Activated naive CD4-positive, alpha-beta T cell treated with anti-CD3 and anti-CD28 coated beads, Interleukin-2, amount 50 U/mL, for 24 hours (primary cell): ENCODE measurements around the gene WNT9B.

Experiments
- H3K27ac Mint-ChIP-seq: one replicate; pipeline ENCODE4 v1.8.0; 2021; ENCODE audit warnings: mild to moderate bottlenecking, mixed read lengths
- H3K27me3 Mint-ChIP-seq: one replicate; pipeline ENCODE4 v1.8.0; 2021; ENCODE audit warnings: mixed read lengths
- H3K36me3 Mint-ChIP-seq: one replicate; pipeline ENCODE4 v1.8.0; 2021; ENCODE audit warnings: mixed read lengths
- H3K4me1 Mint-ChIP-seq: one replicate; pipeline ENCODE4 v1.8.0; 2021; ENCODE audit warnings: mixed read lengths
- H3K4me3 Mint-ChIP-seq: one replicate; pipeline ENCODE4 v1.8.0; 2021; ENCODE audit warnings: mild to moderate bottlenecking, mixed read lengths
- H3K9me3 Mint-ChIP-seq: one replicate; pipeline ENCODE4 v1.8.0; 2021; ENCODE audit warnings: mixed read lengths

The WNT9B gene

DNA sequence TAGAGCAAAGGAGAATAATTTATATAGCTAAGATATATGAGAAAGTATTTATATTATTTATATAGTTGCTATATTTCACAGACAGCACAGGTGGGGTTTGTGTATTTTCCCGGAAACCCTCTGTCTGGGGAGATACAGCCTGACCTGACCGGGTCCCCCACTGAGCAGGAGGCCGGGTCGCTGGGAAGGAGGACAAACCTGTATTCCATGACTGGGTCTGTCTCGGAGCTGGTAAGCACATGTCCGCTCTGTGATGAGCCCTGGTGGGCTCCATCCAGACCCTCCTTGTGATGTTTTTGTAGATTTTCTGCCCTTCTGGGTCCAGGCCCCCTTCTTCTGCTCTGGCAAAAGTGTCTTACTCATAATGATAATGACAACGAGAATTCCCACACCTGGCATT, 27.7 kb downstream of the WNT9B start:
- Mint-ChIP-seq H3K4me1 (no peaks in the 10 kb centered on the region), H3K9me3 (no peaks in the 10 kb centered on the region), H3K27ac (no peak overlapping the region), H3K4me3 (no peak overlapping the region), H3K36me3 (no peaks in the 10 kb centered on the region), H3K27me3 (no peaks in the 10 kb centered on the region)

DNA sequence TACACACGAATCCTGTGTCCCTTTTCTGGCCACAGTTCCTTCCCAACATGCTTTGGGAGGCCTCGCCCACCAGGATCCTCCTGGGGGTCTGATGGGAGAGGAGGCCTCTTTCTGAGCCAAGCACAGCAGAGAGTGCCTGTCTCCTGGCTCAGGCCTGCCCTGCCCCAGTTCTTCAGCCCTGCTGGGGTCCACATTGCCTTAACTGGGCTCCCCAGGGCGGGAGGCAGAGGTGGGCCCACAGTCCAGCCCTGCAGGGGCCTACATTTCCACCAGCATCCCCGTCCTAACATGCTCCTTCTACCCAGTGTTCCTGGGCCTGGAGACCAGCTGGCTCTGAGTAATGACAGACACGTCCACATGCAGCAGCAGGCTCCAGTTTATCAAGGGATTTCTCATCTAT, 29.6 kb downstream of the WNT9B start:
- Mint-ChIP-seq H3K4me1 (no peaks in the 10 kb centered on the region), H3K27me3 (no peaks in the 10 kb centered on the region), H3K36me3 (no peaks in the 10 kb centered on the region), H3K4me3 (no peak overlapping the region), H3K27ac (no peak overlapping the region), H3K9me3 (no peaks in the 10 kb centered on the region)

DNA sequence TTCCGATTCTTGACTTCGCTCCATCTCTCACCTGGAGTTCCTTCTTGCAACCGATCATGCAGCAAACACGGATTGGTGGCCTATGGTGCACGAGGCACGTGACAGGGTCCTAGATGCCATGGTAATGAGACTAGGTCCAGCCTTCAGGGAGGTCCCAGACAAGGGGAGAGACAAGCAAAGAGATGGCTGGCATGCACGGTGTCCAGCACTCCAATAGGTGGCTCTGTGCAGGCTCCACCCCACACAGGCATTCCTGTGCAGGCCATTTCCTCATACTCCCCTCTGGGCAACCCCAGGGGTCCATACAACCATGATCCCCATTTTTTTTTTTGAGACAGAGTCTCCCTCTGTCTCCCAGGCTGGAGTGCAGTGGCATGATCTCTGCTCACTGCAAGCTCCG, 31.3 kb downstream of the WNT9B start:
- H3K4me3 Mint-ChIP-seq: no peak overlapping the region
- no peaks in the 10 kb centered on the region for H3K9me3 Mint-ChIP-seq
- H3K36me3 Mint-ChIP-seq: no peaks in the 10 kb centered on the region
- H3K4me1 Mint-ChIP-seq: no peaks in the 10 kb centered on the region
- H3K27me3 Mint-ChIP-seq: no peaks in the 10 kb centered on the region
- no peak overlapping the region for H3K27ac Mint-ChIP-seq

DNA sequence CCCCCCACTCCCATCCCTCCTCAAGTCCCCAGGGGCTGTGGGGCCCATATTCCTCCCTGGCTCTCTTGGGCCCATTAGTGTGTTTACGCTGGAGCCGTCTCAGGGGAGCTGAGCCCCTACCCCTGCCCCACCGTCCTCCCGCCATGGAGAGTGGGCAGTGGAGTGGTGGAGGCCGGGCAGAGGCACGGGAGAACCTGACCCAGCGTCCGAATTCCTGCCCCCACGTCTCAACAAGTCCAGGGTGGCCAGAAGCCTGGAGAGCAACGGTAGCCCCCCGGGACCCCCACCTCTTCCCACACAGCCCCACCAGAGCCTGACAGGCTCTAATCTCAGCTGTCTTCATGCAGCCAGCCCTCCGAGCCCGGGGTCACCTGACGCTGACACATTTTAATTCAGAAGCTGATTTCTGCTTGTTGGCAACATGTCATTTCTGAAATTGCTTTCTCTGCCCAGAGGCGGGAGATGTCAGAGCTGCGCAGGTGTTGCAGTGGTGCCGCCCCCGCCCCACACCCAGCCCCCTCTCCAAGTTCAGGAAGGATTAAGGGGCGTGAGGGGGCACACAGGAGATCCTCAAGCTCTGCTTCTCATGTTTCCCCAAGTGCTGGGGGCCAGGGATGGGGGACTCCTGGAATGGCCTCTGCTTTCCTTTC, 32.6 kb downstream of the WNT9B start:
- Mint-ChIP-seq H3K4me1 (no peaks in the 10 kb centered on the region), H3K27ac (no peak overlapping the region), H3K36me3 (no peaks in the 10 kb centered on the region), H3K9me3 (no peaks in the 10 kb centered on the region), H3K4me3 (no peak overlapping the region), H3K27me3 (no peaks in the 10 kb centered on the region)

DNA sequence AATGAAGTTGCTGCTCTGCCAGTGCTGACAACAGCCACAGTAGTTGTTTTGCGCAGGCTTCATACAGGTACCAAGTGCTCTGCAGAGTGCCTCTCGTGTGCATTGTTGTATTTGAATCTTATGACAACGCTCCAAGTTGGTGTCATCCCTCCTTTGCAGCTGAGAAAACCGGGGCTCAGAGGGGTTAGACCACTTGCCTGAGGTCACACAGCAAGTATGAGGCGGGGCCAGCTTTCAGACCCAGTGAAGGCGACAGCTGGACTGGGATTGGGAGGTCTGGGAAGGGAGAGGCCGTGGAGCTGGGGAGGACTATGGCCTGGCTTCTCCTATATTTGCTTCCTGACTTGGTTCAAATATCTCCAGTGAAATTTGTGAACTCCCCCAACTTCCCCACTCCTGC, 33.2 kb downstream of the WNT9B start:
- H3K36me3 Mint-ChIP-seq: no peaks in the 10 kb centered on the region
- H3K4me1 Mint-ChIP-seq: no peaks in the 10 kb centered on the region
- H3K27ac Mint-ChIP-seq: no peak overlapping the region
- H3K9me3 Mint-ChIP-seq: no peaks in the 10 kb centered on the region
- no peaks in the 10 kb centered on the region for H3K27me3 Mint-ChIP-seq
- no peak overlapping the region for H3K4me3 Mint-ChIP-seq

DNA sequence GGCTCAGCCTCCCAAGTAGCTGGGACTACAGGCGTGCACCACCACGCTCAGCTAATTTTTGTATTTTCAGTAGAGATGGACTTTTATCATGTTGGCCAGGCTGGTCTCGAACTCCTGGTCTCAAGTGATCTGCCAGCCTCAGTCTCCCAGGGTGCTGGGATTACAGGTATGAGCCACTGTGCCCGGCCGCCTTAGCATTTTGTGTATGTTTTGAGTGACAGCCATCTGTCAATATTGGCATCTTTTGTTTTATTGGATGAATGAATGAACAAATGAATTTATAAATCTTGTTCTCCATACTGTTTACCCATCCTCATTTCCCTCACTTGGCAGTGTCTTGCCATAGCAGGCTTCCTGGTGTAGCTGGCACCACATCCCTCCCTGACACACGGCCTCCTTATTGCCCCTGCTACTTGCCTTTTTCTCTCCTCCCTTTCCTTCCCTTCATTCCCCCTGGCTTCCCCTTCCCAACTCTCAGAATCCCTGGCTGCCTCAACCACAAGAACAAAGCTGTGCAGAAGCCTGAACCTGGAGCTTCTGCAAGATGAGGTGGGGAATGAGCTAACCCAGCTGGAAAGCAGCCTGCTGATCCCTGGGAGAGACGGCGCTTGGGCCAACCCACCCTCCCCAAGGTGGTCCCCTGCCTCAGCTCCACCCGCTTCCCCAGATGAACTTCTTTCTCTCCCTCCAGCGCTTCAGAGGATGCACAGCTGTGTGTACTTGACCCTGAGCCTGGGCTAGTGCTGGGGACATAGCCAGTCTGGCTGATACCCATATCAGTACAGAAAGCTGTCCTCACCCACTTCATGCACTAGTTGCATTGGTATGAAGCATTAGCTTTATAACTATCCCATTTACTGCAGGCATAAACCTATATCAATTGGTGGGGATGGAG, 34.3 kb downstream of the WNT9B start:
- Mint-ChIP-seq H3K4me3 (no peak overlapping the region), H3K9me3 (no peaks in the 10 kb centered on the region), H3K27ac (no peak overlapping the region), H3K27me3 (no peaks in the 10 kb centered on the region), H3K36me3 (no peaks in the 10 kb centered on the region), H3K4me1 (no peaks in the 10 kb centered on the region)

DNA sequence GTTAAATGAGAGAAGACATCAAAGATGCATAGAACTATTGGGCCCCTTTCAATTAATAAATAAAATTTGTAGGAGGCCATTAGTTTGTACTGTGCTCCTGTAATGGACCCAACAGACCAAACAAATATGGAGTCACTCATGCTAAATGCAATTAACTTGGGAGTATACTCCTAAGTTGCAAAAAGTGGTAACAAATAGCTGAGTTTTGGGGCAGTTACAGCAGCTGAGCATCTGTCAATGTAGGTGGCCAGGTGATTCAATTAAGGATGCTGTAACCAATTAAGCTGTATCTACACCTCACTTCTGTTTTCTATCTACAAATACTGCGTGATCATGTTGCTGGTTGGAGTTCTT, 34.9 kb downstream of the WNT9B start:
- Mint-ChIP-seq H3K27ac (no peak overlapping the region), H3K27me3 (no peaks in the 10 kb centered on the region), H3K4me3 (no peak overlapping the region), H3K4me1 (no peaks in the 10 kb centered on the region), H3K36me3 (no peaks in the 10 kb centered on the region), H3K9me3 (no peaks in the 10 kb centered on the region)

DNA sequence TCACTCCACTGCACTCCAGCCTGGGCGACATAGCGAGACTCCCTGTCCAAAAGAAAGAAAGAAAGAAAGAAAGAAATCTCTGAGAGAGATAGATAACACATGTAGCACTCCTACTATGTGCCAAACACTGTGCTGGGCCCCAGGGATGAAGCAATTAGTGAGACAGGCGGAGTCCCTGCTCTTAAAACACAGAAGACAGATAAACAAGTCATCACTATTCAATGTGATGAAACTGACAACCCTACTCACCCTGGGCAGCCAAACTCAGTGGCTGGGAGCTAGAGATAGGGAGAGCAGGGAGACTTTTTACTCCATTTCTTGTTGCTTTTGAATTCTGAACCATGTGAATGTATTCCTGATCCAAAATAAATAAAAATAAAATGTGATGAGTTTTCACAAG, 36.3 kb downstream of the WNT9B start:
- no peak overlapping the region for H3K4me3 Mint-ChIP-seq
- H3K36me3 Mint-ChIP-seq: no peaks in the 10 kb centered on the region
- H3K4me1 Mint-ChIP-seq: no peaks in the 10 kb centered on the region
- no peak overlapping the region for H3K27ac Mint-ChIP-seq
- H3K27me3 Mint-ChIP-seq: no peaks in the 10 kb centered on the region
- no peaks in the 10 kb centered on the region for H3K9me3 Mint-ChIP-seq

DNA sequence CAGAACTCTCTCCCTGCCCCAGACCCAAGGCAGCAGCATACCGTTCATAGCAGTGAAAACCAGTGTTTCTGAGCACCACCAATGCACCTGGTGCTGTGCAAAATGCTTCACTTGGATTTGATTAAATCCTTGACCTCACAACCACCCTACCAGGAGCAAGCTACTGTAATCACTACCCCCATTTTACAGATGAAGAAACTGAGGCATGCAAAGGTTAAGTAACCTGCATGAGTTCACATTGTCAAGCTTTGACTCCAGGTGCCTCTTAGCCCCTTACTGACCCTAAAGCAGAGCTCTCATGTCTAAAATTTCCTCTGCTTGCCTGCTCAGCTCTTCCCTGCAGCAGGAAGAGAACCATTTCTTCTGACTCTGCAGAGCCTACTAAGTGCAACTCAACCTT, 37.3 kb downstream of the WNT9B start:
- Mint-ChIP-seq H3K27ac (no peak overlapping the region), H3K4me3 (no peak overlapping the region), H3K27me3 (no peaks in the 10 kb centered on the region), H3K36me3 (no peaks in the 10 kb centered on the region), H3K9me3 (no peaks in the 10 kb centered on the region), H3K4me1 (no peaks in the 10 kb centered on the region)

DNA sequence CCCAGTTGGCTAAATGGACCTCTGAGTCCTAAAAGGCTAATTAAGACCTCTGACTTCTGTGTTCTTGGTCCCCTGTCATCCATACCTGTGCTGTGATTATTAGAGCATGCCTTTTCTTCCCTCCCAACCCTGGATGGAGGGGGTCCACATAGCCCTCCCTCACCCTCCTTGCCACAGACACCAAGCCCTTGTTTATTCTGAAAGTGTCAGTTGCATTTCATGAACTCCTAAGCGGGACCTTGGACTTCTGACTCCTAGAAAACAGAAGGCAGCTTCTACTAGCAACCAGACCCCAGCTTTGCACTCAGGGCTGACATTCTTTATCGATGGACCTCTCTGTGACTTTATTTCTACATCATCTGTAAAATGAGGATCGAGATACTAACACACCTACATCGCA, 38.1 kb downstream of the WNT9B start:
- Mint-ChIP-seq H3K27me3 (no peaks in the 10 kb centered on the region), H3K4me1 (no peaks in the 10 kb centered on the region)

DNA sequence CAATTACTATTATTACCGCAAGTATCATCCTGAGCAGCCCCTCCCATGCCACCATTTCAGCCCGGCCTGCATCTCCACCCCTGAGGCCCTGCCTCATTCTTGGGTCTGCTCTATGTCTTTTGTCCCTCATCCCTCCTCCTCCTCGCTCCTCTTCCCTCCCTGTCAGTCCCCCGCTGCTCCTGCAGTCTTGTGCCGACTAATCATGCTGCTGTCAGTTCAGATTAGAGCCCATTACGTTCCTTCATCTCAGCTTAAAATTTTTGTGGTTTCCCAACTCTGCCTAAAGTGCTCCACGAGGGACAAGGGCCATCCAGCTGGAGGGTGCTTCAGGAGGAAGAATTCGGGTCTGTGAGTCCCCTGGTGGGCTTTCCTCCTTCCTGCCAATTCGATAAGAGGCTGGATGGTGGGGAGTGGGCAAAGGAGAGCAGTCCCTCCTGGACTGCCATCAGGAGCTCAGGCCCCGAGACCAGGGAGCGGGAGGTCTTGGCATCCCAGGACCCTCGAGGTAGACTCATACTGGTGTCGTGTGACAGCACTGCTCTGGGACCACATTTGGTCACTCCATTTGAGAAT, 38.7 kb downstream of the WNT9B start:
- no peaks in the 10 kb centered on the region for H3K4me1 Mint-ChIP-seq
- no peak overlapping the region for H3K4me3 Mint-ChIP-seq

More for the DNA sequence above, 38.1 kb downstream of the WNT9B start:
- H3K9me3 Mint-ChIP-seq: no peaks in the 10 kb centered on the region
- H3K27ac Mint-ChIP-seq: no peak overlapping the region
- H3K36me3 Mint-ChIP-seq: no peaks in the 10 kb centered on the region
- H3K4me3 Mint-ChIP-seq: no peak overlapping the region

DNA sequence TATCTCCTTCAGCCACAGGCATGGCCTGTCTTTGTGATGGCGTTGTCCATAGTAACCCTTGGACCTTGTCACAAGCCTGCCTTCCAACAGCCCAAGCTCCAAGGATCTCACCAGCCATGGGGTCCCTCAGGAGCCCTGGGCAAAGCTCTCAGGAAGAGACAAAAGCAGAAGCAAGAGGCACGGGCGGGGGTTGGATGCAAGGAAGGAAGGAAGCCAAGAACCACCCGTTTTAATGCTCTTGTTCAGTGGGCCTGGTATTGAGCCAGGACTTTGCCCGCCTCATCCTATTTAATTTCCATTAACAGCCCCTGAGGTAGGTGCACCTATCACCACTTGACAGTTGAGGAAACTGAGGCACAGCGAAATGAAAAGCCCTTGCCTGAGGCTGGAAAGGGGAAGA, 39.3 kb downstream of the WNT9B start:
- Mint-ChIP-seq H3K36me3 (no peaks in the 10 kb centered on the region), H3K4me1 (no peaks in the 10 kb centered on the region), H3K9me3 (no peaks in the 10 kb centered on the region), H3K27ac (no peak overlapping the region), H3K27me3 (no peaks in the 10 kb centered on the region), H3K4me3 (no peak overlapping the region)

More for the DNA sequence above, 38.7 kb downstream of the WNT9B start:
- Mint-ChIP-seq H3K36me3 (no peaks in the 10 kb centered on the region), H3K9me3 (no peaks in the 10 kb centered on the region), H3K27ac (no peak overlapping the region), H3K27me3 (no peaks in the 10 kb centered on the region)

DNA sequence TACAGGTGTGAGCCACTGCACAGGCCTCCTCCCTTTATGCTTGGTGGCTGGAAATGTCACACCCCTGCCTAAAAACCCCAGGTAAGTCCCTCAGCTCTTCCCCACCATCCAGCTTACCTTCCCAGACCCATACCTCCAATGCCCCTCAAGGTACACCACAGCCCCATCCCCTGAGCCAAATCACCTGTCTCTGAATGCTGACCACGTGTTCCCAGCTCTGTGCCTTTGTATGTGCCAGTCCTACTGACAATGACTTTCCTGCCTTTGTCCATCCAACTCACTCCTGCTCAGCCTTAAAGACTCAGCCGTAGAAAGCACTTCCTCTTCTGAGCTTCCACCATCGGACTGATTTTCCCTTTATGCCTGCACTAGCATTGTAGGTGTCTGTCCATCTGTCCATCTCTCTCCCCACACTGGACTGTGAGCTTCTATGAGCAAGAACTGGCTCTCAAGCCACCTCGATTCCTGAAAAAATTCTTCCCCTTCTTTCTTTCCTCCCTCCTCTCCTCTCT, 40.9 kb downstream of the WNT9B start:
- H3K4me3 Mint-ChIP-seq: no peak overlapping the region
- no peaks in the 10 kb centered on the region for H3K4me1 Mint-ChIP-seq
- H3K27ac Mint-ChIP-seq: no peak overlapping the region
- no peaks in the 10 kb centered on the region for H3K27me3 Mint-ChIP-seq
- no peaks in the 10 kb centered on the region for H3K9me3 Mint-ChIP-seq
- H3K36me3 Mint-ChIP-seq: no peaks in the 10 kb centered on the region

DNA sequence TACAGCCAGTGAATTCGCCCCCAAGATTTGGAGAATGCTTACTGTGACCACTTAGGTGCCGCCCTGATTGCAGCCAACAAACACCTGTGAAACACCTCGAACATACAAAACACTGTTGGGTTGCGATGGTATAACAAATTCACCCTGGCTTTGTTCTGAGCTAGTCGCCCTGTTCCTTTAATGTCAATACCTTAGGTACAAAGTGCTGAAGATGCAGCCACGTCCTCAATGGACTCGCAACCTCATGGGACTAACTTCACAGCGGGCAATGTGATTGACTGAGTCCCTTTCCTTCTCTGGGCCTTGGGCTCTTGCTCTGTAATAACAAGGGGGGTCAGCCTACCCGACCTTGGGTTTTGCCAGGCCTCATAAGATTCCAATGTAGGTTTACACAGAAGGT, 42.6 kb downstream of the WNT9B start:
- no peaks in the 10 kb centered on the region for H3K9me3 Mint-ChIP-seq
- peaks cover 2% of the 10 kb centered on the region for H3K27me3 Mint-ChIP-seq
- H3K4me1 Mint-ChIP-seq: no peaks in the 10 kb centered on the region
- no peaks in the 10 kb centered on the region for H3K36me3 Mint-ChIP-seq
- no peak overlapping the region for H3K4me3 Mint-ChIP-seq
- H3K27ac Mint-ChIP-seq: no peak overlapping the region

DNA sequence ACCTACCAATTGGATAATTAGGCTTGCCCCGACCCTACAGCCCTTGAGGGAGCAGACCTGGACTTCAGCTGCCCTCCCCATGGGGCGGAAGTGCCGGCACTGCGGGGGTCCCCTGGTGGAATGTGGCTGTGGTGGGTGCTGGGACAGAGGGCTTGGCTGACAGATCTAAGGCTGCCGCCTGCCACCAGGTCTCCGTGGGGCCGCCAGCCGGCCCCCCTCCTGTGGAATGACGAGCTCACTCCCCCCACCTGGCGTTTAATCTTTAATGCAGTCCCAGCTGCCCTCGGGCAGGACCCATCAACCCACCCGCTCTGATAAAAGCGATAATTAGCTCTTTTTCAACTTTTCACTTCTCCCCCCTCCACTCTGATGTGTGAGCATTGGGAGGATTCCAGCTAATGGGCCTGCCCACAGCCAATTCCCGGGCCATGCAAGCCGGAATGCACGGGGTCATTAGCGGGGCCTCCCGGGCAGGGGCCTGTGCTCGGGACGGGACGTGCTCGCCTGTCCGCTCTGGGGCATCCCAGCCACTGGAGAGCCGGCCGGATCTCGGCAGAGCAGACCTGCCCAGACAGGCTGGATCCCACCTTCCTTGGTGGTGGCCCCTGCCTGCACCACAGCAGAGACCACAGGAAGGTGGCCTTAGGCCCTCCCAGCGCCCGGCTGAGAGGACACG, 43.2 kb downstream of the WNT9B start:
- no peak overlapping the region for H3K27ac Mint-ChIP-seq
- H3K9me3 Mint-ChIP-seq: no peaks in the 10 kb centered on the region
- no peaks in the 10 kb centered on the region for H3K36me3 Mint-ChIP-seq
- no peaks in the 10 kb centered on the region for H3K4me1 Mint-ChIP-seq
- H3K4me3 Mint-ChIP-seq: no peak overlapping the region
- H3K27me3 Mint-ChIP-seq: peaks cover 2% of the 10 kb centered on the region

DNA sequence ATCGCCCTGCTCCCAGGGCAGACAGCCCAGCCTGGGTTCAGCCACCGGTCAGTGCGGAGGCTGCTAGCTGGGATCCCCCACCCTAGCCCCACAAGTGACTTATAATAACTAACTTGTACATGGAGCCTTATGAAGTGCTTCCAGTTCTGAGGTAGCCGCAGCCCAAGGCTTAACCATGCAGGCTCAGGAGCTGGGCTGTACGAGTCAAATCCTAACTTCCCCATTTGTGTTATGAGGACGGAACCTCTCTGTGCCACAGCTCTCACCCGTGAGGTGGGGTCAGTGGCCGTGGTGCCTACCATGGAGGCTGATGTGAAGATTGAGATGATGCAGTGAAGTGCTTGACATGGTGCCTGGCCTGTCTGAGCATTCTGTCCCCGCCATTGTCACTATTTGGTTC, 43.8 kb downstream of the WNT9B start:
- no peak overlapping the region for H3K4me3 Mint-ChIP-seq
- no peaks in the 10 kb centered on the region for H3K9me3 Mint-ChIP-seq
- peaks cover 2% of the 10 kb centered on the region for H3K27me3 Mint-ChIP-seq
- H3K36me3 Mint-ChIP-seq: no peaks in the 10 kb centered on the region
- H3K4me1 Mint-ChIP-seq: no peaks in the 10 kb centered on the region
- no peak overlapping the region for H3K27ac Mint-ChIP-seq
